ENCODE data around the gene MFNG. TPM values are rescaled to one million over a fixed set of nuclear protein-coding genes. Genes with fewer than 3 reads are reported as not detected.

Gene MFNG
- total RNA-seq, 1 experiment from 2014 or later = 0.36 TPM

DNA sequence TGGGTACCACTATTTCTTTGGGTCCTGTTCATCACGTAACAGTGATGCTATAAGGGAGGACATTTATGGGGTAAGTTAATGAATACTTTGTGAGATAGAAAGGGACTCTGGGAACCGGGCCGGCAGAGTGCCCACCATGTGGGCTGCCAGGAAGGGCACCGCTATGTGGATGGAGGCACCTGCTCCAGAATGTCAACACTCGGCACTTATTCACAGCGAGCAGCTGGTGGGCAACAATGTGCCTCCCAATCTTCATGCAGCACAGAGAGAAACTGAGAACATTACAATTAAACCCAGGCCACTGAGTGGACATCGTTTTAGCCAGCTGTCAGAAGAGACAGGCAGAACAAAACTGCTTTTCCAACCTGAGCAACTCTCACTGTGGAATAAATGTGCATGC lies 43.1 kb downstream of the MFNG start:
- no peaks in the 10 kb centered on the region for H3K36me3 ChIP-seq
- H3K27ac ChIP-seq = no peak overlapping the region
- 0 out of 2 replicates have a peak, but pooled peaks cover 4% of the 10 kb centered on the region for H3K9me3 ChIP-seq (replicated peaks)
- peak in 1 of 2 experiments; percentile 33 for DNase-seq
- H3K4me3 ChIP-seq = no peak overlapping the region
- H3K4me1 ChIP-seq = no peaks in the 10 kb centered on the region
- no peaks in the 10 kb centered on the region for H3K27me3 ChIP-seq

DNA sequence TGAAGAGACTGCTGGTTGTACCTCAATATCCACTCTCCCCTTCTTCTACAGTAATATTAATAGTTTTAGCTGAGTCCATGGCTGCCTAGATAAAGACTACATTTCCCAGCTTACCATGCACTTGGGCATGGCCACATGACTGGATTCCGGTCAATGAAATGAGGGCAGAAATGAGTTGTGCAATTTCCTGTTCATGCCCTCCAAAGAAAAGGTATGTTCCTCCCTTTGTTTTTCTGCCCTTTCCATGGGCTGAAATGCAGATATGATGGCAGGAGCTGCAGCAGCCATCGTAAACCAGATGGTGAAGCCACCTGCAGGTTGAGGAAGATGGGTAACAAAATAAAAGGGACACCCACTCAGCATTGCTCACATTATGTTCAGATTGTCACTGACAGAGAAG lies 43.6 kb downstream of the MFNG start:
- no peak for DNase-seq

DNA sequence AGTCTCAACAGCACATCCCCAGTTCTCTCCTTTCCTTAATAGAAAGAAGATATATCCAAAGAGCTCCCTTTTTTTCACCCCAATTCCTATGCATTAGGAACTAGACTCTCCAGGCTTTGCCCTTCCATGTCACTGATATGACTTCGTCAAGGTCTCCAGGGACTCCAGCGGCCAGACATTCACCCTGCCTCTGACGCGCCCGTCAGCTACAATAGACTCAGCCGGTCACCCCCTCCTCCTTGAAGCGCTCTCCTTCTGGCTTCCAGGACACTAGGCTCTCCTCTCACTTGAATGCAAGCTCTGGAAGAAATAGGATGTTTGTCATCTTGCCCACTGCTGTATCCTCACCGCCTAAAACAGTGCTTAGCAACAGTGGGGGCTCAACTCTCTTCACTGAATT lies 44.0 kb downstream of the MFNG start:
- H3K4me3 ChIP-seq = no peak overlapping the region
- no peaks in the 10 kb centered on the region for H3K36me3 ChIP-seq
- H3K4me1 ChIP-seq = no peaks in the 10 kb centered on the region
- H3K27me3 ChIP-seq = no peaks in the 10 kb centered on the region
- no peak for DNase-seq
- no peak overlapping the region for H3K27ac ChIP-seq
- 0 out of 2 replicates have a peak, but pooled peaks cover 4% of the 10 kb centered on the region for H3K9me3 ChIP-seq (replicated peaks)

More for the DNA sequence above, 43.6 kb downstream of the MFNG start:
- H3K36me3 ChIP-seq = no peaks in the 10 kb centered on the region
- H3K27me3 ChIP-seq = no peaks in the 10 kb centered on the region
- H3K4me3 ChIP-seq = no peak overlapping the region
- no peak overlapping the region for H3K27ac ChIP-seq
- no peaks in the 10 kb centered on the region for H3K4me1 ChIP-seq
- 0 out of 2 replicates have a peak, but pooled peaks cover 4% of the 10 kb centered on the region for H3K9me3 ChIP-seq (replicated peaks)

DNA sequence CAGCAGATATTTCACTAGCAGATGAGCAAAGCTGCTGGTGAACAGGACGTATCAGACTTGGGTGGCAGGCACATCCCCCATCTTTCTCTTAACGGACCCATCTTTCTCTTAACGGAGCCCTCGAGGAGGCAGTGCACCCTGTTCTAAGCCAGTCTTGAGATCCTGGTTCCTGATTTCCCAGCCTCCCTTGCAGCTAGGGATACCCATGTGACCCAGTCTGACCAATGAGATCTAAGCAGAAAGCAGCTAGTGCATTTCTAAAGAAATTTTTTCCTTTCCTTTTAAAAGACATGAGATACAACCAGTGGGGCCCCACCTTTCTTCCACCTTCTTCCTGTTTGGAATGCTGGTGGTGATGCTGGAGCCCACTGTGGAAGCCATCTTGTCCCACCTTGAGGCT lies 45.3 kb downstream of the MFNG start:
- Histone ChIP-seq H3K4me1 (no peaks in the 10 kb centered on the region), H3K4me3 (no peak overlapping the region), H3K27me3 (no peaks in the 10 kb centered on the region), H3K36me3 (no peaks in the 10 kb centered on the region), H3K27ac (no peak overlapping the region), H3K9me3 (replicated peaks) (0 out of 2 replicates have a peak, but pooled peaks cover 4% of the 10 kb centered on the region)
- no peak for DNase-seq

DNA sequence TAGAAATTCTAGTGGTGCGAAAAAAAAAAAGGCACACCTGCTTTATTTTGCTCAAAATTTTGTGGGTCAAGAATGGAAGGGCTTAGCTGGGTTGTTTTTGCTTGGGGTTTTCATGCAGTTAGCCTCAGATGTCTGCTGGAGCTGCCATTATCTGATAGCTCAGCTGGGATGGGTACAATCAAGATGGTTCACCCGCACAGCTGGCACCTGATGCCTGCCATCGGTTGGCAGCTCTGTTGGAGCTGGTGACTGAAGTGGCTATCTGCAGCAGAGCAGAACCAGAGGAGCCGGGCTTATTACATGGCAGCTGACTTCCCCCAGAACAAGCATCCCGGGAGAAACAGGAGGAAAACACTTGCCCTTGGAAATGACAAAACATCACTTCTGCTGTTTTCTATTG lies 46.8 kb downstream of the MFNG start:
- no peak for DNase-seq
- Histone ChIP-seq H3K27me3 (no peaks in the 10 kb centered on the region), H3K4me3 (no peak overlapping the region), H3K4me1 (no peaks in the 10 kb centered on the region), H3K36me3 (no peaks in the 10 kb centered on the region), H3K9me3 (replicated peaks) (0 out of 2 replicates have a peak, but pooled peaks cover 4% of the 10 kb centered on the region), H3K27ac (no peak overlapping the region)

DNA sequence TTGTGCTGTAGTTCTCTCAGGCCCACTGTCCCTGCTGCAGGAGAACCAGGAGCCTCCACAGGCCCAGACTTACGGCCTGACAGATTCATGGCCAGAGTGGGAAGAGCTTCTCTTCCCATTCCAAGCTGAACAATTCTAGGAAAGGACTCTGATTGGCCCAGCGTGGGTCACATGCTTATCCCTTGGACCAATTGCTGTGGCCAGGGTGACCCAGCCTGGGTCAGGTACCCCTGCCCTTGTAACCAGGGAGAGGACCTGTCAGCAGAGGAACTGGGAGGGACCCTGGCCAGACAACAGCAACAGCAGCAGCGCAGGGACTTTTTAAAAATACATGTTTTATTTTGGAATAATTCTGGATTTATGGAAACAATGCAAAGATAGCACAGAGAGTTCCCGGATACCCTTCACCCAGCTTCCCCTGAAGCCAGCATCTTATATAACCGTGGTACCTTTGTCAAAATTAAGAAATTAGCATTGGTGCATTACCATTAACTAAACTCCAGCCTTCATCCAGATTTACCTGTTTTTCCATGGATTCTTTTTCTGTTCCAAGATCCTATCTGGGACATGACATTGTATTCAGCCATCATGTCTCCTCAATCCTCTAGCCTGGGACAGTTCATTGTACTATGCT lies 50.1 kb downstream of the MFNG start:
- no peak for DNase-seq
- Histone ChIP-seq H3K9me3 (replicated peaks) (peaks cover 12% of the 10 kb centered on the region), H3K27ac (no peak overlapping the region), H3K36me3 (no peaks in the 10 kb centered on the region), H3K27me3 (no peaks in the 10 kb centered on the region), H3K4me3 (no peak overlapping the region), H3K4me1 (peaks cover 15% of the 10 kb centered on the region)

DNA sequence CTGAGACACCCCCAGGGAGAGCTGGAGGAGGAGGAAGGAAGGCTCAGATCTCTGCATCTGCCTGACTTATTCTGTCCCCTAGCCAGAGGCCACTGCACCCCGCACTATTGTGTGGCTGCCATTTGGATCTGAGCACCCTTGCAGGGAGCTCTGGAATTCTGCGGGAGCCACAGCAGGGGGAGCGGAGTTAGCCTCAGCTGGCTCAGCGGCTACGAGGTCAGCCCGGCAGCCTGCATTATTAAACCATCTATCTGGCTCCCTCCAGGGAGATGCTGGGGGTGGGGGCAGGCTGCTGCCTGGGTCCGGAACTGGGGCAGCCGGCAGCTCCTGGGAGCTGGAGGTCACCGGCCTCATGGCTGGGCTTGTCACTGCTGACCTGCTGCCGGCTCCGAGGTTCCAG lies 52.4 kb downstream of the MFNG start:
- no peaks in the 10 kb centered on the region for H3K27me3 ChIP-seq
- H3K4me1 ChIP-seq = peaks cover 17% of the 10 kb centered on the region
- peaks cover 8% of the 10 kb centered on the region for H3K9me3 ChIP-seq (replicated peaks)
- DNase-seq = no peak
- no peak overlapping the region for H3K4me3 ChIP-seq
- H3K36me3 ChIP-seq = no peaks in the 10 kb centered on the region
- H3K27ac ChIP-seq = no peak overlapping the region

DNA sequence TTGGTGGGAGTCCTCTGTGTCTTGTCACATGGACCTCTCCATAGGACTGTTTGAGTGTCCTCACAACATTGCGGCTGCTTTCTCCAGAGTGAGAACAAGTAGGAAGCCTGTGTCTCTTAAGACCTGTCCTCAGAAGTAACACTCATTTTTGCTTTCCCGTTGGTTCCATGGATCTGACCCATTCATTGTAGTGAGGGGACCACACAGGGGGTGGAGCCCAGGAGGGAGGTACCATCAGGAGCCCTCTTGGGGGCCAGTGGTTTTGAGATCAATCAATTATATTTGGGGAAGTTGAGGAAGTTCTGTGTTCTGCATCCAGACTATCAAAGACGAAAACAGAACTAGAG lies 53.5 kb downstream of the MFNG start:
- no peak overlapping the region for H3K4me3 ChIP-seq
- no peak for DNase-seq
- H3K27ac ChIP-seq = peak overlapping the region; percentile 75
- H3K36me3 ChIP-seq = no peaks in the 10 kb centered on the region
- no peaks in the 10 kb centered on the region for H3K27me3 ChIP-seq
- H3K9me3 ChIP-seq (replicated peaks) = peaks cover 8% of the 10 kb centered on the region
- peaks cover 17% of the 10 kb centered on the region for H3K4me1 ChIP-seq

DNA sequence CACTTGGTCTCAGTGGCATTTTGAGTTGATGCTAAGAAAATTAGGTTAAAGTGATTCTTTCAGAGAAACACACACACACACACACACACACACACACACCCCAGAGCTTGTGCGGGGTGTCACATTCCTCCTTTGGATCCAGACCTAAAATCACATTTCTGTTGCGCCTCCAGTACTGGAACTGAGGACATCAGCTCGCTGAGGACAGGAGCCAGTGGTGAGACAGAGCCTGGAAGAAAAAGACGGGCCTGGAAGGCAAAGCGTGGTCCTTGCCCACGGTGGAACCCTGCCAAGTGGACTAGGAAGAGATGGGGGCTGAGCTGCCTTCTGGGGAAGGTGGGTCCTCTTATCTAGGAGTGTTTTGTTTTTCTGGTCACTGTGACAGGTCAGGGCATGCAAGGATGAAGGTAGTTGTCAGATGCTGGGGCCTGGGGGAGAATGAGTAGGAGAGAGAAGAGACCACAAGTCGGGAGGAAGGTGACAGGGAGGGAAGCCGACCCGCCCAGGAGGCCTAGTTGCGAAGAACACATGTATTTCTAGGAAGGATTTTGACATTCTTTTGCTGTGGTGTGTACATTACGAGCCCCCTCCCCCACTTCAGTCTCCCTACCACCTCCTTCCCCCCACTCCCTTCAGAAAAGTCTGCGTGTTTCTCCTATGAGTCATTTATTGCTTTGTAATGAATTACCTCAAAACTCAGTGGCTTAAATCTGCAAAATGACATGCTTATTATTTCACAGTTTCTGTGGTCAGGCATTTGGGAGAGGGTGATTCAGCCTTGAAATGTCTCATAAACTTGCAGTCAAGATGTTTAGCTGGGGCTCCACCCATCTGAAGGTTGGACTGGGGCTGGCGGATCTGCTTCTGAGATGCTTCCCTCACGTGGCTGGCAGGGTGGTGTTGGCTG lies 54.1 kb downstream of the MFNG start:
- no peak overlapping the region for H3K4me3 ChIP-seq
- H3K4me1 ChIP-seq = peaks cover 17% of the 10 kb centered on the region
- no peaks in the 10 kb centered on the region for H3K36me3 ChIP-seq
- DNase-seq = peak; percentile 74 to 80
- peak overlapping the region; percentile 75 for H3K27ac ChIP-seq
- H3K9me3 ChIP-seq (replicated peaks) = peaks cover 8% of the 10 kb centered on the region
- H3K27me3 ChIP-seq = no peaks in the 10 kb centered on the region

DNA sequence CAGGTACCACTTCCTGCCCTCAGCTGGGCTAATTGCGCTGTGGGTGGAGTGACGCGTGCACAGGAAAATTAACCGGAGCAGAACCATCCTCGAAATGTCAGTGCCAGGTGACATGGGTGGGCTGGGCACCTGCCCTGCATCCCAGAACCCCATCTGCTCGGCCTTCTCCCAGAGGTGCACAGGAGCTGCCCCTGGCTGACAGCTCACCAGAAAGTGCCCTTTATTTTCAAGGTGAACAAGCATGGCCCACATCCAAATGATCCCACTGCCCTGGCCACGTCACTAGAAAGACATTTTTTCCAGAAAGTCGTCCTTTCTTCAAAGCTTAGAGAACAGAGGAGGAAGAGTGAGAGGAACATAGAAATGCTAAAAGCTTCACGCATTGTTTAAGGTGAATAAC lies 54.8 kb downstream of the MFNG start:
- peaks cover 8% of the 10 kb centered on the region for H3K9me3 ChIP-seq (replicated peaks)
- DNase-seq = no peak
- no peaks in the 10 kb centered on the region for H3K36me3 ChIP-seq
- peaks cover under 1% of the 10 kb centered on the region; the same call in 1 of the 2 replicates for H3K27me3 ChIP-seq
- H3K4me1 ChIP-seq = peaks cover 17% of the 10 kb centered on the region
- peak overlapping the region; percentile 75 for H3K27ac ChIP-seq
- H3K4me3 ChIP-seq = no peak overlapping the region

DNA sequence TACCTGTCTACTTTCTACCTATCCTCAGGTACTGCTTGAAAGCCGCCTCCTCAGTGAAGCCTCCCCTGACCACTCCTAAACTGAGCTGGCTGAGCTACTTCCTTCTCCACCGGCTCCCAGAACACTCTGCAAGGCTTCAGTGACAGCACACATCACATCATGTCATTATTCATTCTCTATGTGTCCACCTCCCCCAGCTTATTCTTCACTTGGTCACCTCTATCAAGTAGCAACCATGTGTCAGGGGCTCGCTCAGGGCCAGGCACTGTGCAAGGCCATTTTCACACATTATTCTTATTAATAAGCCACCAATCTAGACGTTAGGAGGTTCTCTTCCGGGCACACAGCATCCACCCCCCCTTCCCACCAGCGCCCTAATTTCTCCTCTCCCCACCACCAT lies 55.2 kb downstream of the MFNG start:
- Histone ChIP-seq H3K27me3 (peaks cover 4% of the 10 kb centered on the region; the same call in 1 of the 2 replicates), H3K4me1 (peaks cover 19% of the 10 kb centered on the region)
- DNase-seq = no peak

DNA sequence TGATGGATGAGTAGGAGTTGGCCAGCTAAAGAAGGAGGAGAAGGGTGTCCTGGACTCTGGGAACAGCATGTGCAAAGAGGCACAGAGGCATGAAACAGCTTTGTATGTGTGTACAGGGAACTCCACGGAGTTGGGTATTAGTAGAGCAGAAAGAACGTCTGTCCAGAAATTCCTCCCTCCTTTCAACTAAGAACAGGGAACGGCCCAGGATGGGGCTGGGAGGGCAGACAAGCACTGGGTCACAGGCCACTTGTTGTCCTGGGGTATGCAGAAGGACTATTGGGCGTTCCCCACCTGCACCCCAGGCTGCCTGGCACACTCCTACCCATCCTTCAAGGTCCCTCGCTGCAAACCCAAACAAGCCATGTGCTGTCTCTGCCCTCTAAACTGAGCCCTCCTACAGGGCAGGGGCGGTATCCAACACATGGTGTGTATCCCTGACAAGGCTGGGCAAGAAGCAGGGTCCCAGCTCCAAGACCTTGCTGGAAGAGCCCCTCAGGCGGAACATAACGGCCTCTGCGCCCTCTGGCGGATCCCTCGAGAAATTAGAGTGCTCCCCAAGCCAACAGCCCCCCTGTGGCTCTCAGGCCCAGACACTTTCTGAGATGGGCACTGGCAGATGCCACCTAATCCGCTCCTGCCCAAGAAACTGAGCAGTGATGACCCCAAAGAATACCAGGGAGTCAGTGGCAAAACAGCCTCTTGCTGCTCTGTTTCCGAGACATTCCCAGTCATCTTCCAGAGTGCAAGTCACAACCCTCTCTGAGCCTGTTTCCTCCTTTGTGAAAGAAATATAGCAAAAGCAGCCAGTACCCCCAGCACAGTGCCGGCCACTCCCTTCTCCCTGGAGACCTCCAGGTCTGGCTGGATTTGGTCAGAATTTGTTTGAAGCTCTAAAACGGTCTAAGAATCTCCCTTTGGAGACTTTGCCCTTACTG lies 57.3 kb downstream of the MFNG start:
- H3K27ac ChIP-seq = no peak overlapping the region
- peaks cover 8% of the 10 kb centered on the region for H3K9me3 ChIP-seq (replicated peaks)
- peaks cover 23% of the 10 kb centered on the region for H3K4me1 ChIP-seq
- peak; percentile 19 to 55 for DNase-seq
- no peak overlapping the region for H3K4me3 ChIP-seq
- H3K27me3 ChIP-seq = peaks cover 19% of the 10 kb centered on the region
- no peaks in the 10 kb centered on the region for H3K36me3 ChIP-seq

More for the DNA sequence above, 55.2 kb downstream of the MFNG start:
- Histone ChIP-seq H3K36me3 (no peaks in the 10 kb centered on the region), H3K4me3 (no peak overlapping the region), H3K9me3 (replicated peaks) (peaks cover 8% of the 10 kb centered on the region), H3K27ac (peak overlapping the region; percentile 75; the same call in 1 of the 2 replicates)

DNA sequence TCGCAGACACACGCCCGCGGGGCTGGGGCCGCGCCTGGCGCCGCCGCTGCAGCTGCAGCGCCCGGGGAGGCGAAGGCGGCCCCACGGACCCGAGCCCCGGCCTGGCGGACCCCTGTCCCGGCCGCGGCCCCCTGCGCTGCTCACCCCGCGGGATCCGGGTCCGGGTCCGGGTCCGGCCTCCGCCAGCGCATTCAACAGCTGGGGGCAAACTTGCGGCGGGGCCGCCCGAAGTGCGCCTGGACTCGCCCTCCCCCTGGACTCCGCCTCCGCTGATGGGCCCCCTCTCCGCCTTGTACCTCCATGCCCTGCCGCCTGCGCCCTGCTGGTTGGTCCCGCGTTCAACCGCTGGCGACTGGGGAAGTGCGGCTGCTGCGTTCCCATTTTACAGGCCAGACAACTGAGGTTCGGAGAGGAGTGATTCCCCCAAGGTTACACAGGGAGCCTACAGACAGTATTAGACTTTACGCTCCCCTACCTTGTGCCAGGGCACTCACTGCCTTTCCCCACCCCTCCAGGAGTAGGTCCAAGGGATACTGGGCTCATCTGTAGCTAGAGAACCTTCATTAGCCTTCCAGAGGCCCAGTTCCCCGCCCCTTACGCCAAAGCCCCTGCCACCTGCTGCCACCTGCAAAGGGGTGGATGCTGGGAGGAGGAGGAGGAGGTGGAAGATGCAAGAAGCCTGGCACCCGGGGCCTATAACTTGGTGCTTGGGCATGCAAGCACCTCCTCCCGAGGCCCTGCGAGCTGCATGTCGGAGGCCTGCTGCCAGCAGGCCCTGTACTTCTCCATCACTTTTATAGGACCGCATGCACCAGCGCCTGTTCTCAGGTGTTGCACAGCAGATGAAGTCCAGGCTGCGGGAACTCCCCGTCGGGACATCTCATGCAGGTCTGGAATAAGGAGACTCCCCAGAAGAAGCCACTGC lies 58.2 kb downstream of the MFNG start:
- Histone ChIP-seq H3K4me3 (no peak overlapping the region), H3K27me3 (peaks cover 19% of the 10 kb centered on the region)
- no peak for DNase-seq

More for the DNA sequence above, 58.2 kb downstream of the MFNG start:
- H3K4me1 ChIP-seq = peaks cover 23% of the 10 kb centered on the region
- H3K27ac ChIP-seq = no peak overlapping the region
- H3K36me3 ChIP-seq = no peaks in the 10 kb centered on the region
- peaks cover 5% of the 10 kb centered on the region for H3K9me3 ChIP-seq (replicated peaks)
